PC-3 (cell line): ENCODE results near the gene SLC2A14.

ENCODE experiments used
- EZH2 ChIP-seq: fragments of 300-600 bp; sonication (generic); IDR thresholded peaks from one replicate; pipeline ENCODE4 v1.6.1; 2017; ENCODE audit warnings: antibody characterized with exemption, mild to moderate bottlenecking, low read length; ENCODE audit not compliant: unreplicated experiment
- EZH2phosphoT487 ChIP-seq: fragments of 300-600 bp; sonication (generic); IDR thresholded peaks from 2 replicates; pipeline ENCODE4 v1.6.1; 2018; ENCODE audit warnings: mild to moderate bottlenecking, antibody characterized with exemption, low read length, borderline replicate concordance
- TF ChIP-seq, protein P1 (sequence below): fragments of 300-600 bp; sonication (generic); conservative IDR thresholded peaks from 2 replicates; pipeline ENCODE4 v1.5.1; 2017; ENCODE audit warnings: antibody characterized with exemption, low read depth, mild to moderate bottlenecking, low read length

DNA sequence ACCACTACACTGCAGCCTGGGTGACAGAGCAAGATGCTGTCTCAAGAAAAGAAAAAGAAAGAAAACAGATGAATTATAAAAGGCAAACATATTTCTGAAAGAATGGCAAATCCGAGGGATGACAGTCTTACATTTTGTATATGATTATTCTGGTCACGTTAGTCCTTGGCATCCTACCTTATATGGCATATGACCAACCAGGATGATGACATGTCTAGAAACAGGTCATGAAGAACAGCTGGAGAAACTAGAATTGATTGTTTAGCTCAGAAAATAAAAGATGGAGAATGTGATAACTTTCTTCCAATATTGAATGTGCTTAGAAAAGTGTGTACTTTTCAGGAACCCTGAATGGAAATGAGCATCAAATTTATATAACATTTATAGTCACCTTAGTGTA, 19.2 kb downstream of the SLC2A14 start:
- TF ChIP-seq, protein P1, sequence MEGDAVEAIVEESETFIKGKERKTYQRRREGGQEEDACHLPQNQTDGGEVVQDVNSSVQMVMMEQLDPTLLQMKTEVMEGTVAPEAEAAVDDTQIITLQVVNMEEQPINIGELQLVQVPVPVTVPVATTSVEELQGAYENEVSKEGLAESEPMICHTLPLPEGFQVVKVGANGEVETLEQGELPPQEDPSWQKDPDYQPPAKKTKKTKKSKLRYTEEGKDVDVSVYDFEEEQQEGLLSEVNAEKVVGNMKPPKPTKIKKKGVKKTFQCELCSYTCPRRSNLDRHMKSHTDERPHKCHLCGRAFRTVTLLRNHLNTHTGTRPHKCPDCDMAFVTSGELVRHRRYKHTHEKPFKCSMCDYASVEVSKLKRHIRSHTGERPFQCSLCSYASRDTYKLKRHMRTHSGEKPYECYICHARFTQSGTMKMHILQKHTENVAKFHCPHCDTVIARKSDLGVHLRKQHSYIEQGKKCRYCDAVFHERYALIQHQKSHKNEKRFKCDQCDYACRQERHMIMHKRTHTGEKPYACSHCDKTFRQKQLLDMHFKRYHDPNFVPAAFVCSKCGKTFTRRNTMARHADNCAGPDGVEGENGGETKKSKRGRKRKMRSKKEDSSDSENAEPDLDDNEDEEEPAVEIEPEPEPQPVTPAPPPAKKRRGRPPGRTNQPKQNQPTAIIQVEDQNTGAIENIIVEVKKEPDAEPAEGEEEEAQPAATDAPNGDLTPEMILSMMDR: no peak
- no peak for TF ChIP-seq EZH2
- TF ChIP-seq EZH2phosphoT487: no peak
